Stimulated activated CD8-positive, alpha-beta memory T cell treated with anti-CD3 and anti-CD28 coated beads, Interleukin-15, amount 100 ng/mL, for 1 hour (primary cell): ENCODE results near the gene TBX10.
"Not testable (repeated sequence)": the region's sequence is repeated elsewhere in the genome, so short reads cannot be mapped to it uniquely, and the experiment has no call there.

Source experiments
- DNase-seq: peaks from one replicate; pipeline ENCODE4 v3.0.0-alpha.2; 2020; ENCODE audit warnings: low read depth

Gene TBX10

DNA sequence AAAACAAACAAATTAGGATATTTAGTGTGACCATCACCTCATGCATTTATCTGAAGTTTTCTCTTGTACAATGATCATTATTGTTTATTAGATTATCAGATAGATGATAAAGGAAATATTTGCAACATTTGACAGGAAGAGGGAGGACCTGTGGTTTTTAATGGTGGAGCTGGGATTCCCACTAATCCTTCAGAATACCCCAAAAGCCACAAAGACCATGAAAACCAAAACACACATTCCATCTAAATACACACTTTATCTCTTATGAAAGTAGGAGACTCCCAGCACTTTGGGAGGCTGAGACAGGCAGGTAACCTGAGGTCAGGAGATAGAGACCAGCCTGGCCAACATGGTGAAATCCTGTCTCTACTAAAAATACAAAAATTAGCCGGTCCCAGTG lies 40.4 kb downstream of the TBX10 start:
- no peak for DNase-seq

DNA sequence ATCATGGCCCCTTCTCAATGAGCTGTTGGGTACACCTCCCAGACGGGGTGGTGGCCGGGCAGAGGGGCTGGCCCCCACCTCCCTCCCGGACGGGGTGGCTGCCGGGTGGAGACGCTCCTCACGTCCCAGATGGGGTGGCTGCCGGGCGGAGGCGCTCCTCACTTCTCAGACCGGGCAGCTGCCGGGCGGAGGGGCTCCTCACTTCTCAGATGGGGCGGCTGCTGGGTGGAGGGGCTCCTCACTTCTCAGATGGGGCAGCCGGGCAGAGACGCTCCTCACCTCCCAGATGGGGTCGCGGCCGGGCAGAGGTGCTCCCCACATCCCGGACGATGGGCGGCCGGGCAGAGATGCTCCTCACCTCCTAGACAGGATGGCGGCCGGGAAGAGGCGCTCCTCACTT lies 41.6 kb downstream of the TBX10 start:
- not testable (repeated sequence) for DNase-seq

DNA sequence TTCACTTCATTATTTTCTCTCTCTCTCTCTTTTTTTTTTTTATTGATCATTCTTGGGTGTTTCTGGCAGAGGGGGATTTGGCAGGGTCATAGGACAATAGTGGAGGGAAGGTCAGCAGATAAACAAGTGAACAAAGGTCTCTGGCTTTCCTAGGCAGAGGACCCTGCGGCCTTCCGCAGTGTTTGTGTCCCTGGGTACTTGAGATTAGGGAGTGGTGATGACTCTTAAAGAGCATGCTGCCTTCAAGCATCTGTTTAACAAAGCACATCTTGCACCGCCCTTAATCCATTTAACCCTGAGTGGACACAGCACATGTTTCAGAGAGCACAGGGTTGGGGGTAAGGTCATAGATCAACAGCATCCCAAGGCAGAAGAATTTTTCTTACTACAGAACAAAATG lies 42.1 kb downstream of the TBX10 start:
- DNase-seq, result not testable (repeated sequence)

DNA sequence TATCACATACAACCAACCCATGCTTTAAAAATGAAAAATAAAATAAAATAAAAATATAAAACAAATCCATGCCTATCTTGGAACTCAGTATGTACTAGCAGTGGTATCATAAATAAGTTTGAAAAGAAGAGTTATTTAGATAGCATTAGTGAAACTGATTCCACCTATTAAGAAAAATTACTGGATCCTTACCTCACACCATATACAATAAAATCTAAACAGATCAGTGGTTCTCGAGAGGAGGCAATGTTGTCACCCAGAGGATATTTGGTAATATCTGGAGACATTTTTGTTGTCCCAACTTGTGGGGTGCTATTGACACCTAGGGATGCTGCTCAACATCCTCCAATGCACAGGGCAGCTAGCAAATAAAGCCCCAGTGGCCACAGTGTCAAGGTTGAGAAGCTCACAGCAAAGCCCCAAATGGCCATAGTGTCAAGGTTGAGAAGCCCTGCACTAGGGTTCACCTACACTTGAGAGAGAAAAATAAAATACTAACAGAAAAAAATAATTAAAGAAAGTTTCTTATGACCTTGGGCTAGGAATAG lies 42.7 kb downstream of the TBX10 start:
- no peak for DNase-seq

DNA sequence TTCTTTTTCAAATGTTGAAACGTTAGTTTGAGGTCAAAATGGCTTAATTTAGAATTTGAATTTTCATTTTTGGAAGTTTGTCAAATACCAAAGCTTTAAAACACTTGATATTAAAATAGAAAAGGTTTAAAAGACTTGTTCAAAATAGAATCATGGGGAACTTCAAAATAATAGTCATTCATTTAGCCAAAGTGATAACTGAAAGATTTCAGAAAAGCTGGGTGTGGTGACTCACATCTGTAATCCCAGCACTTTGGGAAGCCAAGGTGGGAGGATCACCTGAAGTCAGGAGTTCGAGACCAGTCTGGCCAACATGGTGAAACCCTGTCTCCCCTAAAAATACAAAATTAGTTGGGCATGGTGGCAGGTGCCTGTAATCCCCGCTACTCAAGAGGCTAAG lies 45.1 kb downstream of the TBX10 start:
- no peak for DNase-seq

DNA sequence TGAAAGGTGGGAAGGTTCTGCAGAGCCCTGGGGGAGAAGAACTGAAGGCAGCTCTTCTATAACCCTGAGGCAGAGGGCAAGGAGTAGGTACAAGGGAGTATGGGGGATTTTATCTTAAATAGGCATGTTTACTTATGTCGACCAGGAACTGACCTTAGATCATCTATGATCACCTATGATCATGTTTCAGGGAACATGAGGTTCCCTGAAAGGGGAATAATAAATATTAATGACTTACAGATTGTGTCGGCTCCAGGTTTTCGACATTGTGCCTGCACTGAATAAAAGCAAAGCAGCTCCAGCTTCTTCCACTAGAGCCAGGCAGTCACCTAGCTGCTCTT lies 46.0 kb downstream of the TBX10 start:
- no peak for DNase-seq

DNA sequence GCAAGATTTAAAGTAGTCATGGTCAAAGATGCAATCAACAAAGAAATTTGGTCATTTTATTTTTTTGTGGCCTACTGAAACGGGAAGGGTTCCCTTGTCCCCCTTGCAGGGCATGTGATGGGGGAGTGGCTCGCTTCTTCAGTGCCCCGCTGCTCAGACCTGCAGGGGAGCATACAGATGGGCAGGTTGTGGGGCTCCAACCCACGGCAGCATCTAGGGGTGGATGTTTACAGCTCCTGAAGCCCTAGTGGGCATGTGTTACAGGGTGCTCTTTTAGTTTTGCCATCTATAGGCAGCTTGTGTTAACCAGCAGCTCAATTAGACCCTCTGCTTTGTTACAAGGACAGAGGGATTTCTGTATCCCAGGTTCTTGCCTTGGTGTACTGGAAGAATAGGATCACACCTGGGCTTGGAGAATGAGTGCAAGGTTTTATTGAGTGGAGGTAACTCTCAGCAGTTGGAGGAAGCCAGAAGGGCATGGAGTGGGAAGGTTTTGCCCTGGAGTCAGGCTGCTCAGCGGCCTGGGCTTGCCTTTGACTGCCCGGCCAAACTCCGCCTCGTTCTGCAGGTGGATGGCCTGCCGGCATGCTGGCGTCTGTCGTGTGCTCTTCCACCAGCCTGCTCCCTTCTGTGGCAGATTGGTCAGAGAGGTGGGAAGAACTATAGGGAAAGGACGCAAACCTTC lies 46.5 kb downstream of the TBX10 start:
- no peak for DNase-seq

DNA sequence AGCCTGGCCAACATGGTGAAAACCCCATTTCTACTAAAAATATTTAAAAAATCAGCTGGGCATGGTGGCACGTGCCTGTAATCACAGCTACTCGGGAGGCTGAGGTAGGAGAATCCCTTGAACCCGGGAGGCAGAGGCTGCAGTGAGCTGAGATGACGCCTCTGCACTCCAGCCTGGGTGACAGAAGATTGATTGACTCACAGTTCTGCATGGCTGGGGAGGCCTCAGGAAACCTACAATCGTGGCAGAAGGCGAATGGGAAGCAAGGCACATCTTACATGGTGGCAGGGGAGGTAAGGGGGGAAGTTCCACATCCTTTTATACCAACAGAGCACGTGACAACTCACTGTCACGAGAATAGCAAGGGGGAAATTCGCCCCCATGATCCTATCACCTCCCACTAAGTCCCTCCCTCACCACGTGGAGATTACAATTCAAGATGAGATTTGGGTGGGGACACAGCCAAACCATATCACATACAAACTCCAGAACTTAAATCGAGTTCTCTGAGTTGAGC lies 50.6 kb downstream of the TBX10 start:
- DNase-seq, result not testable (repeated sequence)

DNA sequence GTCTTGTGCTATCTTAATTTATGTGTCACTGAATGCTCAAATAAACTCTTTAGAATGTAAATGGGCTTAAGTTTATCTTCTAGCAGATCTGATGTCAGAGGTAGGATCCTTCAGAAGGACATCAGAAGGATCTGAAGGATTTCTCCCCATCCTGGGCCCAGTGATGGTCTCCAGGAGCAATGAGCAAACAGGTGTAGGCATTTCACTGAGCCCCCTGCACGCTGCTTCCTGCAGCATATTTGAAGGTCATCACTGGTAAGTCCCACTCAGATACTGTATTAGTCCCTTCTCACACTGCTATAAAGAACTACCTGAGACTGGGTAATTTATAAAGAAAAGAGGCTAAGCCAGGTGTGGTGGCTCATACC lies 51.4 kb downstream of the TBX10 start:
- DNase-seq, result no peak

DNA sequence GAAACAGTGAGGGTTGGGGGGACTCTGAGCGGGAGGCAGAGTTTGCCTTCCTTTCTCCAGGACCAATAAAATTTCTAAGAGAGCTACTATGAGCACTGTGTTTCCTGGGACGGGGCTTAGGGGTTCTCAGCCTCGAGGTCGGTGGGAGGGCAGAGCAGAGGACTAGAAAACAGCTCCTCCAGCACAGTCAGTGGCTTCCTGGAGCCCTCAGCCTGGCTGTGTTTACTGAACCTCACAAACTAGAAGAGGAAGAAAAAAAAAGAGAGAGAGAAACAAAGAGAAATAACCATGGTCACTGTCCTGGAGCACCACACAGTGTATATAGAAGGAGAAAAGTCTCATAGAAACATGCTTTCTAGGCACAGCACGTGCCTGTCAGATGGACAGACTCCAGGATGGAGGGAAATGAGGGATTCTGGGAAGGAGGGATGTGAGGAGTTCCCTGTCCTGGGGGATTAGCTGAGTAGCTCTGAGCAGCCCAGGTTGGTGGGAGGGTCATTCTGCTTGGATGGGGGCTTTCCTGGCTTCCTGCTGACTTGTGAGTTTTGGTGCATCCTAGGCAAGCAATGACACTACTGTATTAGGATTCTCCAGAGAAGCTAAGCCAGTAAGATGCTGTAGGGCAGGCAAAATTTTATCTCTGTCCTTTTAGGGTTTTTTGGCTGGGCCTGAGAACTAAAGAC lies 52.9 kb downstream of the TBX10 start:
- DNase-seq, result no peak

DNA sequence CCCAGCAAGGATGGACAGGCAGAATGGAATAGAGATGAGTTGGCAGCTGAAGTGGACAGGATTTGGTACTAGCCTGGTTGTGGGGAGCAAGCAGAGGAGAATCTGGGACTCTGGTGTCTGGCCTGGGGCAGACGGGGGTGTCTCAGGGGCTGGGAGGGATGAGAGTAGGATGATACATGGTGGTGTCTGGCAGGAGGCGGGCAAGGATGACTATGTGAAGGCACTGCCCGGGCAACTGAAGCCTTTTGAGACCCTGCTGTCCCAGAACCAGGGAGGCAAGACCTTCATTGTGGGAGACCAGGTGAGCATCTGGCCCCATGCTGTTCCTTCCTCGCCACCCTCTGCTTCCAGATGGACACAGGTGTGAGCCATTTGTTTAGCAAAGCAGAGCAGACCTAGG lies 53.7 kb downstream of the TBX10 start:
- no peak for DNase-seq

DNA sequence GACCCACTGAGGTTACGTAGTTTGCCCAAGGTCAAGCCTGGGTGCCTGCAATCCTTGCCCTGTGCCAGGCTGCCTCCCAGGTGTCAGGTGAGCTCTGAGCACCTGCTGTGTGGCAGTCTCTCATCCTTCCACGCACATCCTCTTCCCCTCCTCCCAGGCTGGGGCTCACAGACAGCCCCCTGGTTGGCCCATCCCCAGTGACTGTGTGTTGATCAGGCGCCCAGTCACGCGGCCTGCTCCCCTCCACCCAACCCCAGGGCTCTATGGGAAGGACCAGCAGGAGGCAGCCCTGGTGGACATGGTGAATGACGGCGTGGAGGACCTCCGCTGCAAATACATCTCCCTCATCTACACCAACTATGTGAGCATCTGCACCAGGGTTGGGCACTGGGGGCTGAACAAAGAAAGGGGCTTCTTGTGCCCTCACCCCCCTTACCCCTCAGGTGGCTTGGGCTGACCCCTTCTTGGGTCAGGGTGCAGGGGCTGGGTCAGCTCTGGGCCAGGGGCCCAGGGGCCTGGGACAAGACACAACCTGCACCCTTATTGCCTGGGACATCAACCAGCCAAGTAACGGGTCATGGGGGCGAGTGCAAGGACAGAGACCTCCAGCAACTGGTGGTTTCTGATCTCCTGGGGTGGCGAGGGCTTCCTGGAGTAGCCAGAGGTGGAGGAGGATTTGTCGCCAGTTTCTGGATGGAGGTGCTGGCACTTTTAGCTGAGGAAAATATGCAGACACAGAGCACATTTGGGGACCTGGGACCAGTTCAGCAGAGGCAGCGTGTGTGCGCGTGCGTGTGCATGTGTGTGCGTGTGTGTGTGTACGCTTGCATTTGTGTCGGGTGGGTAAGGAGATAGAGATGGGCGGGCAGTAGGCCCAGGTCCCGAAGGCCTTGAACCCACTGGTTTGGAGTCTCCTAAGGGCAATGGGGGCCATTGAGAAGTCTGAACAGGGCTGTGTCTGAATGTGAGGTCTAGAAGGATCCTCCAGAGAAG lies 54.4 kb downstream of the TBX10 start:
- DNase-seq, result no peak

DNA sequence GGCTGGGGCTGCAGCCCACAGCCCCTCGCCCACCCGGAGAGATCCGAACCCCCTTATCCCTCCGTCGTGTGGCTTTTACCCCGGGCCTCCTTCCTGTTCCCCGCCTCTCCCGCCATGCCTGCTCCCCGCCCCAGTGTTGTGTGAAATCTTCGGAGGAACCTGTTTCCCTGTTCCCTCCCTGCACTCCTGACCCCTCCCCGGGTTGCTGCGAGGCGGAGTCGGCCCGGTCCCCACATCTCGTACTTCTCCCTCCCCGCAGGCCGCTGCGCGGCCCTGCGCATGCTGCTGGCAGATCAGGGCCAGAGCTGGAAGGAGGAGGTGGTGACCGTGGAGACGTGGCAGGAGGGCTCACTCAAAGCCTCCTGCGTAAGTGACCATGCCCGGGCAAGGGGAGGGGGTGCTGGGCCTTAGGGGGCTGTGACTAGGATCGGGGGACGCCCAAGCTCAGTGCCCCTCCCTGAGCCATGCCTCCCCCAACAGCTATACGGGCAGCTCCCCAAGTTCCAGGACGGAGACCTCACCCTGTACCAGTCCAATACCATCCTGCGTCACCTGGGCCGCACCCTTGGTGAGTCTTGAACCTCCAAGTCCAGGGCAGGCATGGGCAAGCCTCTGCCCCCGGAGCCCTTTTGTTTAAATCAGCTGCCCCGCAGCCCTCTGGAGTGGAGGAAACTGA lies 55.2 kb downstream of the TBX10 start:
- DNase-seq, result no peak

DNA sequence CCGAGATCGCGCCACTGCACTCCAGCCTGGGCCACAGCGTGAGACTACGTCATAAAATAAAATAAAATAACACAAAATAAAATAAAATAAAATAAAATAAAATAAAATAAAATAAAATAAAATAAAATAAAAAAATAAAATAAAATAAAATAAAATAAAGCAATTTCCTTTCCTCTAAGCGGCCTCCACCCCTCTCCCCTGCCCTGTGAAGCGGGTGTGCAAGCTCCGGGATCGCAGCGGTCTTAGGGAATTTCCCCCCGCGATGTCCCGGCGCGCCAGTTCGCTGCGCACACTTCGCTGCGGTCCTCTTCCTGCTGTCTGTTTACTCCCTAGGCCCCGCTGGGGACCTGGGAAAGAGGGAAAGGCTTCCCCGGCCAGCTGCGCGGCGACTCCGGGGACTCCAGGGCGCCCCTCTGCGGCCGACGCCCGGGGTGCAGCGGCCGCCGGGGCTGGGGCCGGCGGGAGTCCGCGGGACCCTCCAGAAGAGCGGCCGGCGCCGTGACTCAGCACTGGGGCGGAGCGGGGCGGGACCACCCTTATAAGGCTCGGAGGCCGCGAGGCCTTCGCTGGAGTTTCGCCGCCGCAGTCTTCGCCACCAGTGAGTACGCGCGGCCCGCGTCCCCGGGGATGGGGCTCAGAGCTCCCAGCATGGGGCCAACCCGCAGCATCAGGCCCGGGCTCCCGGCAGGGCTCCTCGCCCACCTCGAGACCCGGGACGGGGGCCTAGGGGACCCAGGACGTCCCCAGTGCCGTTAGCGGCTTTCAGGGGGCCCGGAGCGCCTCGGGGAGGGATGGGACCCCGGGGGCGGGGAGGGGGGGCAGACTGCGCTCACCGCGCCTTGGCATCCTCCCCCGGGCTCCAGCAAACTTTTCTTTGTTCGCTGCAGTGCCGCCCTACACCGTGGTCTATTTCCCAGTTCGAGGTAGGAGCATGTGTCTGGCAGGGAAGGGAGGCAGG lies 56.0 kb downstream of the TBX10 start, which contains the start of gene GSTP1:
GSTP1 (plus strand) TSS at position 566 of the 958 bp plus-strand sequence; CDS start at position 598, 32 bp downstream.
- peak; percentile 66 for DNase-seq

DNA sequence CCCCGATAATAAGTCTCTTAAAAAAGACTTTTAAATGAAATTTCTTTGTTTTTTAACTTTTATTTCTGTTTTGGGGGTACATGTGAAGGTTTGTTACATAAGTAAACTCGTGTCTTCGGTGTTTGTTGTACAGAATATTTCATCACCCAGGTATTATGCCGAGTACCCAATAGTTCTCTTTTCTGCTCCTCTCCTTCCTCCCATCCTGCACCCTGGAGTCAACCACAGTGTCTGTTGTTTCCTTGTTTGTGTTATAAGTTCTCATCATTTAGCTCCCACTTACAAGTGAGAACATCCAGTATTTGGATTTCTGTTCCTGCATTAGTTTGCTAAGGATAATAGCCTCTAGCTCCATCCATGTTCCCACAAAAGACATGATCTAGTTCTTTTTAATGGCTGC lies 57.6 kb downstream of the TBX10 start:
- no peak for DNase-seq

DNA sequence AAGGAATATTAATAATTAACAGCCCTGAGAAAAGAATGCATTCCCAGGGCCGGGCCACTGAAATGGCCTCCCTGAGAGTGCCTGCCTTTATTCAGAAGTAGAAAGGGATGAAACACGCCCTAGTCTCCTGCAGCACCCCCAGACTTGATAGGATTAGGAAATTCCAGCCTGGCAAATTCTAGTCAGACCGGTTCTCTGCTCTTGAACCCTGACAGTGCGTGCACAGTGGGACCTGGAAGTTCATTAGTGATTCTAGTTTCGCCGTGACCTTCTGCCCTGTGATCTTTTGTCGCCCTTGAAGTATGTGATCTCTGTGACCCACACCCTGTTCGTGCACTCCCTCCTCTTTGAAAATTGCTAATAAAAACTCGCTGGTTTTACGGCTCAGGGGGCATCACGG lies 58.1 kb downstream of the TBX10 start:
- no peak for DNase-seq
